ENCODE measurements around the gene TENT4B. TPM values are rescaled to one million over a fixed set of nuclear protein-coding genes. Genes with fewer than 3 reads are reported as not detected.
A peak's percentile ranks its signal among the peaks of the same experiment; 100 is the strongest.

TENT4B gene
- total RNA-seq, 6 donors from 2014 or later = 7.2 to 19.2 (median 10.6) TPM

DNA sequence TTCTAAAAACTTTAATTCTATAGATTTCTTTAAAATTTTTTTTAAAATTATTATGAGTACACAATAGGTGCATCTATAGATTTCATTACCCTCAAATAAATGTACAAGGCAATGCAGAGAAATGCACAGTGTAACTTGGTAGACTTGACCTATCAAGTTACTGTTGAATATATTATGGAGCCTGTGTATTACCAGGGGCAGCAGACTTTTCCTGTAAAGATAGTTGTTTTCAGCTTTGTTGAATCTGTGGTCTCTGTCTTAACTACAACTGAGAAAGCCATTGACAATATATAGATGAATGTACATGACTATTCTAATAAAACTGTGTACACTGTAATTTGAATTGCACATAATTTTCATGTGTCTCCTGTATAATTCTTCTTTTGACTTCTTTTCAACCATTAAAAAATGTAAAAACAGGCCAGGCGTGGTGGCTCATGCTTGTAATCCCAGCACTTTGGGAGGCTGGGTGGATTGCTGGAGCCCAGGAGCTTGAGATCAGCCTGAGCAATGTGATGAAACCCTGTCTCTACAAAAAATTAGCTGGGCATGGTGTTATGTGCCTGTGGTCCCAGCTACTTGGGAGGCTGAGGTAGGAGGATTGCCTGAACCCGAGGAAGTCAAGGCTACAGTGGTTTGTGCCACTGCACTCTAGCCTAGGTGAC lies 39.4 kb downstream of the TENT4B start:
- Histone ChIP-seq H3K27me3 (no peaks in the 10 kb centered on the region), H3K27ac (no peak overlapping the region), H3K36me3 (no peaks in the 10 kb centered on the region), H3K4me1 (peaks cover 15 to 29% (median 22%) of the 10 kb centered on the region in 4 donors), H3K4me3 (no peak overlapping the region), H3K9me3 (no peaks in the 10 kb centered on the region)
- no peak for TF ChIP-seq EP300 (IDR thresholded peaks at IDR 0.05)
- TF ChIP-seq POLR2AphosphoS5 (IDR thresholded peaks at IDR 0.05) = no peak
- TF ChIP-seq, protein P1, sequence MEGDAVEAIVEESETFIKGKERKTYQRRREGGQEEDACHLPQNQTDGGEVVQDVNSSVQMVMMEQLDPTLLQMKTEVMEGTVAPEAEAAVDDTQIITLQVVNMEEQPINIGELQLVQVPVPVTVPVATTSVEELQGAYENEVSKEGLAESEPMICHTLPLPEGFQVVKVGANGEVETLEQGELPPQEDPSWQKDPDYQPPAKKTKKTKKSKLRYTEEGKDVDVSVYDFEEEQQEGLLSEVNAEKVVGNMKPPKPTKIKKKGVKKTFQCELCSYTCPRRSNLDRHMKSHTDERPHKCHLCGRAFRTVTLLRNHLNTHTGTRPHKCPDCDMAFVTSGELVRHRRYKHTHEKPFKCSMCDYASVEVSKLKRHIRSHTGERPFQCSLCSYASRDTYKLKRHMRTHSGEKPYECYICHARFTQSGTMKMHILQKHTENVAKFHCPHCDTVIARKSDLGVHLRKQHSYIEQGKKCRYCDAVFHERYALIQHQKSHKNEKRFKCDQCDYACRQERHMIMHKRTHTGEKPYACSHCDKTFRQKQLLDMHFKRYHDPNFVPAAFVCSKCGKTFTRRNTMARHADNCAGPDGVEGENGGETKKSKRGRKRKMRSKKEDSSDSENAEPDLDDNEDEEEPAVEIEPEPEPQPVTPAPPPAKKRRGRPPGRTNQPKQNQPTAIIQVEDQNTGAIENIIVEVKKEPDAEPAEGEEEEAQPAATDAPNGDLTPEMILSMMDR (IDR thresholded peaks at IDR 0.05) = no peak
- no peak for TF ChIP-seq POLR2A (IDR thresholded peaks at IDR 0.05)
- ATAC-seq (ENCODE audit: low FRiP score in 2 of 2) = no peak
- DNase-seq = no peak
- 91 to 100% methylated on average over 2 of the region's 2 CpGs for WGBS, 2 donors

DNA sequence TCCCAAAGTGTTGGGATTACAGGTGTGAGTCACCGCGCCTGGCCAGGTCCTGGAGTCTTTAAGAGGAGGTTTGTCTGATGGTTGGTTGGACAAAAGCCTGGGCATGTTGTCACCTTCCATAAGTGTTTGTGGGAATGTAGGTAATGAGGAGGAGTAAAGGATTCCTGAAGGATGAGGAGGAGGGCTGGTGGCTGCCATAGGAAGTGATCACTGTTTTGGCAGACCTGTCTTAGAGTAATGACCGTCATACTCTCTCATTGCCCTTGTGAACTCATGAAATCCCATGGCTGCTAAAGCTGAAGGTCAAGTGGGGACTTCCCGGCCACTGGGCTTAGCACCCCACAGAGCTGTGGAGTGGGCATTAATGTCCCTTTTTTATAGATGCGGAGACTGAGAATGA lies 40.5 kb downstream of the TENT4B start:
- Histone ChIP-seq H3K4me1 (peaks cover 15 to 28% (median 24%) of the 10 kb centered on the region in 4 donors), H3K36me3 (no peaks in the 10 kb centered on the region), H3K4me3 (no peak overlapping the region), H3K9me3 (no peaks in the 10 kb centered on the region), H3K27ac (no peak overlapping the region), H3K27me3 (no peaks in the 10 kb centered on the region)
- DNase-seq (no peak), ATAC-seq (ENCODE audit: low FRiP score in 2 of 2) (no peak)
- 71 to 78% methylated on average over 5 of the region's 5 CpGs for WGBS, 2 donors
- TF ChIP-seq POLR2A (IDR thresholded peaks at IDR 0.05) = no peak
- no peak for TF ChIP-seq POLR2AphosphoS5 (IDR thresholded peaks at IDR 0.05)
- TF ChIP-seq, protein P1 (IDR thresholded peaks at IDR 0.05) = no peak
- TF ChIP-seq EP300 (IDR thresholded peaks at IDR 0.05) = no peak

DNA sequence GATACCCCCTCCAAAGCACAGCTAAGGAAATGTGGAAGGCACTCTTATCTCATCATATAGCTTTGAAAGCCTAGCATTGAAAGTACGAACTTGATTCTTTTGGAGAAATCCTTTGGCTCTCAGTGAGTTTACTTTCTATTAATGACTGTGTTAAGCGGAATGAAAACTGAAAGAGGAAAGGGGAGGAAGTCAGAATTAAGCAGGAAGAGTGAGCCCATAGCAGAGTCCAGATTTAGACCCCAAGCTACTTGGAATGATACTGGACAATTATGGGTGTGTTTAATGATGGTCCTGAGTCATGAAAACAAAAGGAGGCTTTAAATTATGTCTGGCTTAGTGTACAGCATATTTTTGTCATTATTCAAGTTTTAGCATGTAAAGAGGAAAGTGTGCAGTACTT lies 42.2 kb downstream of the TENT4B start:
- Histone ChIP-seq H3K9me3 (no peaks in the 10 kb centered on the region), H3K36me3 (no peaks in the 10 kb centered on the region), H3K4me1 (peaks cover 24 to 38% (median 26%) of the 10 kb centered on the region in 4 donors), H3K27ac (peak overlapping the region in 2 of 4 donors; percentile 13 to 64), H3K4me3 (no peak overlapping the region), H3K27me3 (no peaks in the 10 kb centered on the region)
- ATAC-seq (ENCODE audit: low FRiP score in 2 of 2) = peak in 1 of 2 donors; percentile 48
- 21 to 23% methylated on average over 2 of the region's 2 CpGs for WGBS, 2 donors
- TF ChIP-seq POLR2A (IDR thresholded peaks at IDR 0.05) = no peak
- TF ChIP-seq EP300 (IDR thresholded peaks at IDR 0.05) = no peak
- TF ChIP-seq, protein P1 (IDR thresholded peaks at IDR 0.05) = no peak
- no peak for TF ChIP-seq POLR2AphosphoS5 (IDR thresholded peaks at IDR 0.05)
- DNase-seq = no peak

DNA sequence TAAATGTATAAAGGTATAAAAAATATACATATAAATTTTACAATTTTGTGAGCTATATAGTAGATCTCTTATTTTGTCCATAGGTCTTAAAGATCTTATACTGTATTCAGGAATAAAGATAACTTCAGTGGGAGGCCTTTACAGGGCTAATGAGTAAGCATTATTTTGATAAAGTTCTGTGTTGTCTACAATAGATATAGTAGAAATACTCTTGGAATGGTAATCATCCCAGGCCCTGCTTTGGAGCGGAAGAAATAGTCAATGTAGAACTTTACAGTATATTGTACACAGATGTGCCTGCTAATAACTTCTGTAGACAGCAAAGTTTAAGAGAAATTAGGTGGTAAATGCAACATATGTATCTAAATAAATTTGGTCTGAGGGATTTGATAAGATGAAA lies 42.6 kb downstream of the TENT4B start:
- H3K4me3 ChIP-seq = no peak overlapping the region
- WGBS, 2 donors = 85 to 92% methylated on average over 1 of the region's 1 CpG
- DNase-seq = no peak

More for the DNA sequence above, 42.6 kb downstream of the TENT4B start:
- Histone ChIP-seq H3K4me1 (peaks cover 24 to 38% (median 26%) of the 10 kb centered on the region in 4 donors), H3K36me3 (no peaks in the 10 kb centered on the region), H3K27me3 (no peaks in the 10 kb centered on the region), H3K9me3 (no peaks in the 10 kb centered on the region), H3K27ac (peak overlapping the region in 1 of 4 donors; percentile 64)
- no peak for ATAC-seq (ENCODE audit: low FRiP score in 2 of 2)
- TF ChIP-seq, protein P1 (IDR thresholded peaks at IDR 0.05) = no peak
- TF ChIP-seq POLR2AphosphoS5 (IDR thresholded peaks at IDR 0.05) = no peak
- no peak for TF ChIP-seq POLR2A (IDR thresholded peaks at IDR 0.05)
- no peak for TF ChIP-seq EP300 (IDR thresholded peaks at IDR 0.05)

Data from upper lobe of left lung (tissue), 6 donors.